Right atrium auricular region (tissue), 2 donors: ENCODE data around the gene RPS6KA4. TPM values are rescaled to one million over a fixed set of nuclear protein-coding genes. Genes with fewer than 3 reads are reported as not detected.

Source experiments
- DNase-seq: peaks from one replicate; pipeline ENCODE4 v3.0.0-alpha.2; 2019; ENCODE audit warnings: low spot score
- H3K27ac ChIP-seq, 2 donors: fragments of 200-600 bp; sonication (generic); 1 replicate in 1 of 2; 2 replicates in 1 of 2; pipeline ENCODE4 v1.5.1; 2016 to 2019
- H3K27me3 ChIP-seq, 2 donors: fragments of 200-600 bp; sonication (generic); one replicate each; pipeline versions ENCODE4 v1.5.1 to v1.6.0; 2017 to 2019
- H3K36me3 ChIP-seq: fragments of 200-600 bp; sonication (generic); one replicate; pipeline ENCODE4 v1.5.1; 2016
- H3K4me1 ChIP-seq, 2 donors: fragments of 200-600 bp; sonication (generic); one replicate each; pipeline versions ENCODE4 v1.5.1 to v1.6.0; 2017 to 2019
- H3K4me3 ChIP-seq, 2 donors: fragments of 200-600 bp; sonication (generic); 1 replicate in 1 of 2; 2 replicates in 1 of 2; pipeline ENCODE4 v1.5.1; 2017 to 2019; ENCODE audit warnings: mild to moderate bottlenecking in 1 of 2, moderate library complexity in 1 of 2
- H3K9me3 ChIP-seq, 2 donors: fragments of 200-600 bp; sonication (generic); one replicate each; pipeline ENCODE4 v1.5.1; 2019
- total RNA-seq, 2 donors: library from RNA; depleted of rRNA; stranded (reverse); fragments of >200 nt; gene quantifications; one replicate each; pipeline ENCODE4 v1.1.0, GENCODE V29; 2016
- TF ChIP-seq, protein P1 (sequence below), 2 donors: fragments of 200-600 bp; sonication (generic); IDR thresholded peaks; one replicate each; pipeline ENCODE4 v1.5.1; 2019; ENCODE audit warnings: antibody characterized with exemption in 2 of 2

The RPS6KA4 gene
- total RNA-seq, 2 donors from 2014 or later = 11.4 to 22.2 TPM

DNA sequence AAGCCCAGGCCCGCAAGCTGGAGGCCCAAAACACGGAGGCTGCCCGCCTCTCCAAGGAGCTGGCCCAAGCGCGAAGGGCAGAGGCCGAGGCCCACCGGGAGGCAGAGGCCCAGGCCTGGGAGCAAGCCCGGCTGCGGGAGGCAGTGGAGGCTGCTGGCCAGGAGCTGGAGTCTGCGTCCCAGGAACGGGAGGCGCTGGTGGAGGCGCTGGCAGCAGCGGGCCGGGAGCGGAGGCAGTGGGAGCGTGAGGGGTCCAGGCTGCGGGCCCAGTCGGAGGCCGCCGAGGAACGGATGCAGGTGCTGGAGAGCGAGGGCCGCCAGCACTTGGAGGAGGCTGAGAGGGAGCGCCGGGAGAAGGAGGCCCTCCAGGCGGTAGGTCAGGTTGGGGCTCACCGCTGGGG lies 14.2 kb upstream of the RPS6KA4 start:
- no peaks in the 10 kb centered on the region for H3K9me3 ChIP-seq
- peaks cover 0 to 32% of the 10 kb centered on the region in 2 donors for H3K4me1 ChIP-seq
- no peaks in the 10 kb centered on the region for H3K27me3 ChIP-seq
- TF ChIP-seq, protein P1, sequence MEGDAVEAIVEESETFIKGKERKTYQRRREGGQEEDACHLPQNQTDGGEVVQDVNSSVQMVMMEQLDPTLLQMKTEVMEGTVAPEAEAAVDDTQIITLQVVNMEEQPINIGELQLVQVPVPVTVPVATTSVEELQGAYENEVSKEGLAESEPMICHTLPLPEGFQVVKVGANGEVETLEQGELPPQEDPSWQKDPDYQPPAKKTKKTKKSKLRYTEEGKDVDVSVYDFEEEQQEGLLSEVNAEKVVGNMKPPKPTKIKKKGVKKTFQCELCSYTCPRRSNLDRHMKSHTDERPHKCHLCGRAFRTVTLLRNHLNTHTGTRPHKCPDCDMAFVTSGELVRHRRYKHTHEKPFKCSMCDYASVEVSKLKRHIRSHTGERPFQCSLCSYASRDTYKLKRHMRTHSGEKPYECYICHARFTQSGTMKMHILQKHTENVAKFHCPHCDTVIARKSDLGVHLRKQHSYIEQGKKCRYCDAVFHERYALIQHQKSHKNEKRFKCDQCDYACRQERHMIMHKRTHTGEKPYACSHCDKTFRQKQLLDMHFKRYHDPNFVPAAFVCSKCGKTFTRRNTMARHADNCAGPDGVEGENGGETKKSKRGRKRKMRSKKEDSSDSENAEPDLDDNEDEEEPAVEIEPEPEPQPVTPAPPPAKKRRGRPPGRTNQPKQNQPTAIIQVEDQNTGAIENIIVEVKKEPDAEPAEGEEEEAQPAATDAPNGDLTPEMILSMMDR (IDR thresholded peaks at IDR 0.05) = no peak
- no peak overlapping the region for H3K27ac ChIP-seq
- no peak for DNase-seq
- H3K4me3 ChIP-seq = no peak overlapping the region
- no peaks in the 10 kb centered on the region for H3K36me3 ChIP-seq

DNA sequence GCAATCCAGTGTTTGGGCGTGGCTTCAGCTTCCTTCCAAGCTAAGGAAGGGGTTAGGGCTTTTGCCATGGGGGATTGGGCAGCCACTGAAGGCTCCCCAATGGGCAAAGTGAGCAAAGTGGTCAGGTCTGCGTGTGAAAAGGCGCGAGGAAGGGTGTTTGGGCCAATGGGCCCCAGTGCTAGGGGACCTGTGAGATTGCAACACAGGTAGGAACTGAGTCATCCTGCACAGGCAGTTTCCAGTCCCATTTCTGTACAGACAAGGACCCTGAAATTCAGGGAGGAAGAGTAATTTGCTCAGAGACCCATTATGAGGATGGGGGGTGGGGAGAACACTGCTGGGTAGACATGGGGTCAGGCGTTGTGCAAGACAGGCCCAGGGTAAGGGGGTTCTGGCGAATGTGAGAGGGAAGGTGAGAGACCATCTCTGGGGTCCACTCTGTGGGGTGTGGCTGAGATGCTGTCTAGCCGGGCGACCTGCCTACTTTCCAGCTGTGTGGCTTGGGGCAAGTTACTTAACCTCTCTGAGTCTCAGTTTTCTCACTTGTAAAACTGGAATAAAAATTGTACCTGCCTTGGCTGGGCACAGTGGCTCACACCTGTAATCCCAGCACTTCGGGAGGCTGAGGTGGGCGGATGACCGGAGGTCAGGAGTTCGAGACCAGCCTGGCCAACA lies 11.6 kb upstream of the RPS6KA4 start:
- Histone ChIP-seq H3K4me3 (no peak overlapping the region), H3K27ac (no peak overlapping the region), H3K9me3 (no peaks in the 10 kb centered on the region), H3K27me3 (no peaks in the 10 kb centered on the region), H3K4me1 (peaks cover 0 to 17% of the 10 kb centered on the region in 2 donors), H3K36me3 (no peaks in the 10 kb centered on the region)
- TF ChIP-seq, protein P1 (IDR thresholded peaks at IDR 0.05) = no peak
- DNase-seq = no peak

DNA sequence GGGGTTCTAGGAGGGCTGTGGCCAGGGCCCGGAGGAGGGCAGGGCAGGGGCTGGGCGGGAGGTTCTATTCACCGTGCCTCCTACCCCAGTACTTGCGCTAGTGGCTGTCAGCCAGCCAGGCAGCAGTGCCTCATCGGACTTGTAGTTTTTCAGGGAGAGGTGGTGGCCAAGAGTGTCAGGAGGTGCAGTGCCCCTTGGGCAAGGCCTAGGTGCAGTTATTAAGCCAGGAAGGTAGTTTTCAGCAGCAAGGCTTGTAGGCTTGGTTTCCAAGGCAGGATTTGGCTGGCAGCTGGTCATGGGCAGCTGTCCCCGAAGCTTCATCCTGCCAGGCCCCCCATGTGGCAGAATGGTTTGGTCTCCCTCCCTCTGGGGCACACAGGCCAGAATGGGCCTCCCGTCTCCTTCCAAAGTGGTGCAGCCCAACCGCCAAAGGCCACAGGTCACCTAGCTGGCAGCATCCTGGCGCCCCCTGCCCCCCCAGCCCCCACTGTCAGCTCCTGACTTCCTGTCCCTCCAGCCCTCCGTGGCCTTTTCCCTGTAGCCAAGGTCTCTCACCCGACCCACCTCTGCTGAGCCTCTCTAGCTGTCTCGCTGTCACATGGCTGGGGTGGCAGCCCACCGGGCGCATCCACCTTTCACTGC lies 10.5 kb upstream of the RPS6KA4 start:
- peaks cover 0 to 5% of the 10 kb centered on the region in 2 donors for H3K4me1 ChIP-seq
- H3K4me3 ChIP-seq = no peak overlapping the region
- H3K27ac ChIP-seq = no peak overlapping the region
- H3K36me3 ChIP-seq = no peaks in the 10 kb centered on the region
- TF ChIP-seq, protein P1 (IDR thresholded peaks at IDR 0.05) = no peak
- no peaks in the 10 kb centered on the region for H3K27me3 ChIP-seq
- H3K9me3 ChIP-seq = no peaks in the 10 kb centered on the region
- no peak for DNase-seq

DNA sequence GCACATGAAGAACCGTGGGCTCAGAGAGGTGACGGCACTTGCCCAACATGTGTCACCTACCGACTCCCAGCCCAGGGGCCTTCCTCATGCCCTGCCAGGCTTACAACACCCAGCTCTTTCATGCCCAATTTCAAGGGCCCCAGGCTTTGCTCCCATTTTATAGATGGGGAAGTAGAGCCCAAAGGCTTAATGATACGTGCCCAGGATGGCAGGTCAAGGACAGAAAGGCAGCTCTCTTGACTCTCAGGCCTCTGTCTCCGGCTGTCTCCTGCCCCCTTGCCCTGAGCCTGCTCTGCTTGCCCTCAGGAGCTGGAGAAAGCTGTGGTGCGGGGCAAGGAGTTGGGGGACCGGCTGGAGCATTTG lies 10.0 kb upstream of the RPS6KA4 start:
- Histone ChIP-seq H3K4me3 (no peak overlapping the region), H3K27ac (no peak overlapping the region), H3K4me1 (peaks cover 0 to under 1% of the 10 kb centered on the region in 2 donors), H3K36me3 (no peaks in the 10 kb centered on the region), H3K27me3 (no peaks in the 10 kb centered on the region), H3K9me3 (no peaks in the 10 kb centered on the region)
- DNase-seq = no peak
- TF ChIP-seq, protein P1 (IDR thresholded peaks at IDR 0.05) = no peak

DNA sequence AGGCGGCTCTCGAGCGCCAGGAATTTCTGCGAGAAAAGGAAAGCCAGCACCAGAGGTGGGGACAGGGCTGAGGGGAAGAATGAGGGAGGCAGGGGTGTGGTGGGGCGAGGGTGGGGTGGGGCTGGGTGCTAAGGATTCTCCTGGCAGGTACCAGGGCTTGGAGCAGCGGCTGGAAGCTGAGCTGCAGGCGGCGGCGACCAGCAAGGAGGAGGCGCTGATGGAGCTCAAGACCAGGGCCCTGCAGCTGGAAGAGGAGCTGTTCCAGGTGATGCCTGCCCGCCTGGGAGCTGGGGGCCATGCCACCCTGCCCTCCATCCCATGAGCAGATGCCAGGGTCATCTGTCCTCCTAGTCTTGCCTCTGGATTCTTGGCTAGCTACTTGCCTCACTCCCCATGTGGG lies 9.6 kb upstream of the RPS6KA4 start:
- no peak for DNase-seq
- Histone ChIP-seq H3K27me3 (no peaks in the 10 kb centered on the region), H3K36me3 (no peaks in the 10 kb centered on the region), H3K4me1 (peaks cover 0 to 2% of the 10 kb centered on the region in 2 donors), H3K9me3 (no peaks in the 10 kb centered on the region), H3K4me3 (no peak overlapping the region), H3K27ac (no peak overlapping the region)
- TF ChIP-seq, protein P1 (IDR thresholded peaks at IDR 0.05) = no peak
